Measurements from ENCODE around the gene HSDL2. TPM values are rescaled to one million over a fixed set of nuclear protein-coding genes. Genes with fewer than 3 reads are reported as not detected.
"Not testable (repeated sequence)": the region's sequence is repeated elsewhere in the genome, so short reads cannot be mapped to it uniquely, and the experiment has no call there.

Gene HSDL2
- total RNA-seq, 1 donor from 2014 or later = 21.1 TPM

- Histone ChIP-seq H3K36me3 (ENCODE audit: insufficient read depth, low read length) (no peaks in the 10 kb centered on the region), H3K4me1 (ENCODE audit: insufficient read depth, low read length) (no peaks in the 10 kb centered on the region), H2AFZ (ENCODE audit: low read depth, low read length) (no peak overlapping the region), H3K4me2 (ENCODE audit: low read length) (no peak overlapping the region), H3K4me3 (ENCODE audit: insufficient read depth, low read depth, low read length) (no peak overlapping the region), H3K27ac (ENCODE audit: low read depth, low read length) (no peak overlapping the region), H3K79me2 (ENCODE audit: insufficient read depth, low read length) (no peaks in the 10 kb centered on the region), H3K9ac (ENCODE audit: low read length) (no peak overlapping the region), H3K9me3 (ENCODE audit: insufficient read depth, low read depth, low read length) (no peaks in the 10 kb centered on the region), H3K27me3 (ENCODE audit: insufficient read depth, low read length) (no peaks in the 10 kb centered on the region), H4K20me1 (ENCODE audit: insufficient read depth, low read length) (no peaks in the 10 kb centered on the region)
- H3K27ac Mint-ChIP-seq (ENCODE audit: unreplicated experiment) = no peak overlapping the region
- no peaks in the 10 kb centered on the region for H3K27me3 Mint-ChIP-seq (ENCODE audit: low read depth, unreplicated experiment)
- H3K4me3 Mint-ChIP-seq (ENCODE audit: unreplicated experiment) = no peak overlapping the region
- FAIRE-seq (no peak), DNase-seq (ENCODE audit: low read depth) (no peak)
- H3K9me3 Mint-ChIP-seq (ENCODE audit: unreplicated experiment) = no peaks in the 10 kb centered on the region
- TF ChIP-seq EZH2 (IDR thresholded peaks at IDR 0.05; ENCODE audit: insufficient read depth, low read length) (no peak), CTCF (IDR thresholded peaks at IDR 0.05; ENCODE audit: insufficient read depth, low read depth, low read length) (no peak)
- H3K4me1 Mint-ChIP-seq (ENCODE audit: low read depth, unreplicated experiment) = peaks cover 5% of the 10 kb centered on the region
- H3K36me3 Mint-ChIP-seq (ENCODE audit: low read depth, unreplicated experiment) = peaks cover 6% of the 10 kb centered on the region
Observed at GRCh38 chr9:112408819-112409218, 28.9 kb downstream of the HSDL2 start.

GRCh38 chr9:112409758-112410157 lies 29.9 kb downstream of the HSDL2 start:
- no peaks in the 10 kb centered on the region for H3K9me3 Mint-ChIP-seq (ENCODE audit: unreplicated experiment)
- H3K27me3 Mint-ChIP-seq (ENCODE audit: low read depth, unreplicated experiment) = no peaks in the 10 kb centered on the region
- Histone ChIP-seq H2AFZ (ENCODE audit: low read depth, low read length) (no peak overlapping the region), H3K36me3 (ENCODE audit: insufficient read depth, low read length) (no peaks in the 10 kb centered on the region), H3K4me3 (ENCODE audit: insufficient read depth, low read depth, low read length) (no peak overlapping the region), H4K20me1 (ENCODE audit: insufficient read depth, low read length) (no peaks in the 10 kb centered on the region), H3K9me3 (ENCODE audit: insufficient read depth, low read depth, low read length) (no peaks in the 10 kb centered on the region), H3K9ac (ENCODE audit: low read length) (no peak overlapping the region), H3K4me1 (ENCODE audit: insufficient read depth, low read length) (no peaks in the 10 kb centered on the region), H3K27me3 (ENCODE audit: insufficient read depth, low read length) (no peaks in the 10 kb centered on the region), H3K79me2 (ENCODE audit: insufficient read depth, low read length) (no peaks in the 10 kb centered on the region), H3K27ac (ENCODE audit: low read depth, low read length) (no peak overlapping the region), H3K4me2 (ENCODE audit: low read length) (no peak overlapping the region)
- H3K27ac Mint-ChIP-seq (ENCODE audit: unreplicated experiment) = no peak overlapping the region
- no peak overlapping the region for H3K4me3 Mint-ChIP-seq (ENCODE audit: unreplicated experiment)
- H3K36me3 Mint-ChIP-seq (ENCODE audit: low read depth, unreplicated experiment) = peaks cover 4% of the 10 kb centered on the region
- no peak for FAIRE-seq
- TF ChIP-seq CTCF (IDR thresholded peaks at IDR 0.05; ENCODE audit: insufficient read depth, low read depth, low read length) = no peak
- TF ChIP-seq EZH2 (IDR thresholded peaks at IDR 0.05; ENCODE audit: insufficient read depth, low read length) = no peak
- DNase-seq (ENCODE audit: low read depth) = no peak
- H3K4me1 Mint-ChIP-seq (ENCODE audit: low read depth, unreplicated experiment) = peaks cover 3% of the 10 kb centered on the region

GRCh38 chr9:112411626-112412027 lies 31.7 kb downstream of the HSDL2 start:
- Histone ChIP-seq H4K20me1 (ENCODE audit: insufficient read depth, low read length) (no peaks in the 10 kb centered on the region), H3K9ac (ENCODE audit: low read length) (no peak overlapping the region), H3K9me3 (ENCODE audit: insufficient read depth, low read depth, low read length) (no peaks in the 10 kb centered on the region), H3K4me2 (ENCODE audit: low read length) (no peak overlapping the region), H3K36me3 (ENCODE audit: insufficient read depth, low read length) (no peaks in the 10 kb centered on the region), H3K4me1 (ENCODE audit: insufficient read depth, low read length) (no peaks in the 10 kb centered on the region), H2AFZ (ENCODE audit: low read depth, low read length) (no peak overlapping the region), H3K27me3 (ENCODE audit: insufficient read depth, low read length) (no peaks in the 10 kb centered on the region), H3K27ac (ENCODE audit: low read depth, low read length) (no peak overlapping the region), H3K4me3 (ENCODE audit: insufficient read depth, low read depth, low read length) (no peak overlapping the region), H3K79me2 (ENCODE audit: insufficient read depth, low read length) (no peaks in the 10 kb centered on the region)
- no peak for TF ChIP-seq CTCF (IDR thresholded peaks at IDR 0.05; ENCODE audit: insufficient read depth, low read depth, low read length)
- TF ChIP-seq EZH2 (IDR thresholded peaks at IDR 0.05; ENCODE audit: insufficient read depth, low read length) = no peak
- Mint-ChIP-seq H3K4me1 (ENCODE audit: low read depth, unreplicated experiment) (peaks cover 3% of the 10 kb centered on the region), H3K27ac (ENCODE audit: unreplicated experiment) (no peak overlapping the region), H3K4me3 (ENCODE audit: unreplicated experiment) (no peak overlapping the region), H3K9me3 (ENCODE audit: unreplicated experiment) (no peaks in the 10 kb centered on the region), H3K27me3 (ENCODE audit: low read depth, unreplicated experiment) (no peaks in the 10 kb centered on the region), H3K36me3 (ENCODE audit: low read depth, unreplicated experiment) (peaks cover 2% of the 10 kb centered on the region)
- DNase-seq (ENCODE audit: low read depth) (no peak), FAIRE-seq (no peak)

- not testable (repeated sequence) for H3K4me2 ChIP-seq (ENCODE audit: low read length); H3K9me3 Mint-ChIP-seq (ENCODE audit: unreplicated experiment); H3K27me3 Mint-ChIP-seq (ENCODE audit: low read depth, unreplicated experiment); H3K4me3 ChIP-seq (ENCODE audit: insufficient read depth, low read depth, low read length); H3K36me3 Mint-ChIP-seq (ENCODE audit: low read depth, unreplicated experiment); FAIRE-seq; H3K4me3 Mint-ChIP-seq (ENCODE audit: unreplicated experiment); H3K27ac Mint-ChIP-seq (ENCODE audit: unreplicated experiment); H3K27ac ChIP-seq (ENCODE audit: low read depth, low read length); H3K27me3 ChIP-seq (ENCODE audit: insufficient read depth, low read length); H3K4me1 ChIP-seq (ENCODE audit: insufficient read depth, low read length); H3K9me3 ChIP-seq (ENCODE audit: insufficient read depth, low read depth, low read length); DNase-seq (ENCODE audit: low read depth); H3K9ac ChIP-seq (ENCODE audit: low read length); H3K4me1 Mint-ChIP-seq (ENCODE audit: low read depth, unreplicated experiment); H3K36me3 ChIP-seq (ENCODE audit: insufficient read depth, low read length); H4K20me1 ChIP-seq (ENCODE audit: insufficient read depth, low read length); H3K79me2 ChIP-seq (ENCODE audit: insufficient read depth, low read length); H2AFZ ChIP-seq (ENCODE audit: low read depth, low read length)
Observed at GRCh38 chr9:112413728-112414127, 33.8 kb downstream of the HSDL2 start.
